ENCODE data around the gene CYP2C9.

CYP2C9 gene

DNA sequence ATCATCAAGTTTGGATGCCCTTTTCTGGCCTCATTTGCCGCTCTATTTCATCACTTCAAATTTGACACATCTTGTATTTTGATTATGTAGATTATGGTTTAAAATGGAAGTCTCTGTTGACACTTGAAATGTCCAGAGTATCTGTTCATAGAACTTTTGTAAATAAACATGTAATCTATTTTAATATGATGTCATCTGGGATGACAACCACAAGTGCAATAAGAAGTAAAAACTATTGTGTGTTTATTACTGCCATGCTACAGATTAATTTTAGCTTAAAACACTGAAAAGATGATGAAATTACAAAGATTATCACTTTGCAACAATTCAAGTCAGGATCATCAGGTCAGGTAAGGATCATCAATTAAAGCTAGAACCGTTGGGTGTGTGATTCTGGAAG, 100.8 kb downstream of the CYP2C9 start:
- no peak for DNase-seq (ENCODE audit: low read depth, low spot score)

All from smooth muscle cell of the brain vasculature (primary cell).